ENCODE measurements around the gene SLC25A21.

- TF ChIP-seq POLR2A (IDR thresholded peaks at IDR 0.05): no peak
- TF ChIP-seq CTCF (IDR thresholded peaks at IDR 0.05): no peak
Measured at GRCh38 chr14:36672095-36672494, 500.3 kb downstream of the SLC25A21 start.

Measured in esophagus squamous epithelium (tissue), 4 donors.